GM19238 (cell line): ENCODE measurements around the gene NHLRC3.
"Not testable (repeated sequence)": the region's sequence is repeated elsewhere in the genome, so short reads cannot be mapped to it uniquely, and the experiment has no call there.

Experiments
- DNase-seq: peaks from one replicate; pipeline ENCODE4 v3.0.0; 2011; ENCODE audit warnings: low spot score; ENCODE audit not compliant: insufficient read length

Gene NHLRC3

DNA sequence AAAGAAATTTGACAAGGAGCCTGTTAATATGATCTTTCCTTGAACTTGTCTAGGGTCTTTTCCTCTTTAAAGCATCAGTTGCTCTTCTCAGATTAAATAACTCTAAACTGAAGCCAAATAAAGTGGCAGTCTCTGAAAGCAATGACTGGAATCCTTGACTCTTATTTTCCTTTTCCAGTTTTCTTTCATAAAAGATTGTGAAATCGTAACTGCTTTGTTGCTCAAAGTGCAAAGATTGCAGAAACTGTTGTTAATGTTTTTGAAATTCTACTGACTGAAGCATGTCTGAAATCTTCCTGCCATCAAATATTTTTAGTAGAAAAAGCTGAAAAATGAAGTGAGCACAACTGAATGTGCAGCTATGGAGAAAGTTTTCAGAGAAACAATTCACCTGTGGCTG lies 1.9 kb downstream of the NHLRC3 start:
- DNase-seq: no peak

DNA sequence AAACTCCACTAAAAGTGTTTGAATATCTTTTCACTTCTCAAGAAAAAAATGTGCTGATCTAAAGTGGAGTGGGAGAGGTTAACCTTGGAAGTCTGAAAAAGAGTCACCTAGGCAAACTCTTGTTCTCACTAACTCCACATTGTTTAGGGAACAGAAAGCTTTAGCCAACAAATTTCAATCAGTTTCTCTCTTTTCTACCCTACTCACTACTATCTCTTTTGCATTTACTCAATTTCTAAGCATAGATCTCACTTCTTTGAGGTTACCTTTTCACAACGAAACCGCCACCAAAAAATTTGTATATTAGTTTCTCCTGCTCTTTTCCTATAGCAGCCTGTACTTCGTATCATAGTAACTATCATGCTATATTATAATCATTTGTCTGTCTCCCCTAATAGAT lies 6.3 kb downstream of the NHLRC3 start:
- DNase-seq: no peak

DNA sequence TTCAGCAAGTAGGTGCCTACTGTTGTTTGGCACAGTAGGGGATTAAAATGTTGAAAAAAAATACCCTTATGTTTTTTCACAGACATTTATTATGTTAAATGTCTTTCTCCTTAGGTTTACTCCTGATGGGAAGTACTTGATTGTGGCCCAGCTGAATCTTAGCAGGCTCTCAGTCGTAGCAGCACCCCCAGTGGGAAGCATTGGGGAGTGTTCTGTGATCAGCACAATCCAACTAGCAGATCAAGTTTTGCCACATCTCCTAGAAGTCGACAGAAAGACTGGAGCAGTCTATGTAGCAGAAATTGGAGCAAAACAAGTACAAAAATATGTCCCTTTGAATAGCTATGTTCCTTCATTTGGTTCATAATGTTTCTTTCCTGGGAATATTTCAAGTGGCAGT lies 9.3 kb downstream of the NHLRC3 start:
- no peak for DNase-seq

DNA sequence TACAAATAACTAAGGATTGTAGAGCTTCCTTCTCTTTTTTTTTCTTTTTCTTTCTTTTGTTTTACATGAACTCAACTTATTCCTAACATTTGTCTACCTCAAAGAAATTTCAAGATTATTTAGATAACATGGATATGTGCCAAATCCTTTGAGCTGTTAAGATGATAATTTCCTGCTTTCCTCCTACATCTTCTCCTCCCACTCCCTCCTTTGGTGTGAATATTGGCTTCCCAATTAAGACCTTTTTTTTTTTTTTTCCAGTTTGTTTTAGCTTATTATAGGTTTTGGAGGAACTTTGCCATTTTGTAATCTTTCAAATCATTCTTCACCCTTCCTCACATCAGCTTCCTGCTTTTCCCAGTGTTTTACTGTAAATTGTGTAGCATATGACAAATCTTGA lies 10.6 kb downstream of the NHLRC3 start:
- DNase-seq: no peak

DNA sequence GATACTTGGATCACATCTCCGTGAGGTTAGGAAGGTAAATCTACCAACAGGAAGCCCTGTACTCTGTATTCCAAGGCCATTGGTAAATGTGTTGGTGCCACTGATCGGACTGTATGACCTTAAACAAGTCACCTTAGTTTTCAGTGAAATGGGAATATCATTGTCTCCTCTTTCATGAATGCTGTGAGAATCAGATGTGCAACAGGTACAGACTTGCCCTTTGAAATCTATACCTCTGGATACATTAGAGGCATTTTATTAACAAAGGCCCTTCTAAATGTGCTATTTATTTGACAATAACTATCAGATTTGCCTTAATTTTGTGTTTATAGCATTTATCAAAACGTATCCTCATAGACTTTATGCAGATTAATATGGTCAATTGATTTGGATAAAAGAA lies 11.0 kb downstream of the NHLRC3 start:
- no peak for DNase-seq

DNA sequence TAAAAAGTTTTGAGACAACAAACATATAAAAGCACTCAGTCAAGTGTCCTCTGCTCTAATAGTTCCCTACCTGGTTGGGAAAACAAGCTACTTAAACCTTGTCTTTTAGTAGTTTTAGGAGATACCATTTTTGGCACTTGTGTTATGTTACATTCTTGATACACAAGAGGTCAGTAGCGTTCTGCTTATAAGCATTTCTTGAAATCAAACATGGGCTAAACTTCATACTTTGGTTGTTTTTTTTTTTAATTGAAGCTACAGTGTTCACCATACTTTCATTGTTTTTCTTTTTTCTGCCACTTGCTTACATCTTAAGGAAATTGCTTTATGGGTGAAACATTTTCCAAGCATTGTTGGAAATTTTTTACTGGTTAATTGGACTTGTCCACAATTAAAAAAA lies 12.9 kb downstream of the NHLRC3 start:
- DNase-seq: no peak

DNA sequence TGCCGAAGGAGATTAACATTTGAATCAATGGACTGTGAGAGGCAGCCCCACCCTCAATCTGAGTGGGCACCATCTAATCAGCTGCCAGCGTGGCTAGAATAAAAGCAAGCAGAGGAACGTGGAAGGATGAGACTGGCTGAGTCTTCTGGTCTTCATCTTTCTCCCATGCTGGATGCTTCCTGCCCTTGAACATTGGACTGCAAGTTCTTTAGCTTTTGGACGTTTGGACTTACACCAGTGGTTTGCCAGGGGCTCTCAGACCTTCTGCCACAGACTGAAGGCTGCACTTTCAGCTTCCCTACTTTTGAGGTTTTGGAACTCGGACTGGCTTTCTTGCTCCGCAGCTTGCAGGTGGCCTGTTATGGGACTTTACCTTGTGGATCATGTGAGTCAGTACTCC lies 14.7 kb downstream of the NHLRC3 start:
- no peak for DNase-seq

DNA sequence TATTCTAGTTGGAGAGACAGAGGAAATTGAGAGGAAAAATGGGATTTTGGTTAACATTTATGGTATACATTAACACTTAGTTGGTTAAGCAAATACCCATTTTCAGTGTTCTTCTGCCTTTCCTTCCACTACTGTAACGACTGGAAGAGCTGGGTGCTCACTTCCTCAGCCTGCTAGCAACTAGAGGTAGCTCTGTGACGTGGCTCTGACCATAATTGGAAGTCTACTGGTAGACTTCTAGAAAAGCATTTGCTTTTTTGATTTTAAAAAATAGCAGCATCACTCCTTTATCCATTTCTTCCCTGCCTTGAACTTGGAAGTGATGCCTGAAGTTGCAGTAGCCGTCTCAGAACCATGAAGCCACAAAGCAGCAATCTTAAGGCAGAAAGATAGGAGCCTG lies 15.9 kb downstream of the NHLRC3 start:
- DNase-seq: no peak

DNA sequence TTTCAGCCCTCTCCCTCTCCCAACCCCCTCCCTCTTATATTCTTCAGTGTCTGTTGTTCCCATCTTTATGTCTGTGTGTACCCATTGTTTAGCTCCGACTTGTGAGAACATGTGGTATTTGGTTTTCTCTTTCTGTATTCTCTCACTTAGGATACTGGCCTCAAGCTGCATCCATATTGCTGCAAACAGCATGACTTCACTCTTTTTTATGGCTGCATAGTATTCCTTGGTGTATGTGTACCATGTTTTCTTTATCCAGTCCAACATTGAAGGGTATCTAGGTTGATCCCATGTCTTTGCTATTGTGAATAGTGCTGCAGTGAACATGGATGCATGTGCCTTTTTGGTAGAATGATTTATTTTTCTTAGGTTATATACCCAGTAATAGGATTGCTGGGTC lies 17.8 kb downstream of the NHLRC3 start:
- DNase-seq: no peak

DNA sequence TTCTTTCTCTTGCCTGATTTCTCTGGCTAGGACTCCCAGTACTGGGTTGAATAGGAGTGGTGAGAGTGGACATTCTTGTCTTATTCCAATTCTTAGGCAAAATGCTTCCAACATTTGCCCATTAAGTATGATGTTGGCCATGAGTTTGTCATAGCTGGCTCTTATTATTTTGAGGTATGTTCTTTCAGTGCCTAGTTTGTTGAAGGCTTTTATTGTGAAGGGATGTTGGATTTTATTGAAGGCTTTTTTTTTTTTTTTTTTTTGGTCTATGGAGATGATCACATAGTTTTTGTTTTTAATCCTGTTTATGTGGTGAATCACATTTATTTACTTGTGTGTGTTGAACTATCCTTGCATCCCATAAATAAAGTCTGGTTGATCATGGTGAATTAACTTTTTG lies 19.8 kb downstream of the NHLRC3 start:
- no peak for DNase-seq

DNA sequence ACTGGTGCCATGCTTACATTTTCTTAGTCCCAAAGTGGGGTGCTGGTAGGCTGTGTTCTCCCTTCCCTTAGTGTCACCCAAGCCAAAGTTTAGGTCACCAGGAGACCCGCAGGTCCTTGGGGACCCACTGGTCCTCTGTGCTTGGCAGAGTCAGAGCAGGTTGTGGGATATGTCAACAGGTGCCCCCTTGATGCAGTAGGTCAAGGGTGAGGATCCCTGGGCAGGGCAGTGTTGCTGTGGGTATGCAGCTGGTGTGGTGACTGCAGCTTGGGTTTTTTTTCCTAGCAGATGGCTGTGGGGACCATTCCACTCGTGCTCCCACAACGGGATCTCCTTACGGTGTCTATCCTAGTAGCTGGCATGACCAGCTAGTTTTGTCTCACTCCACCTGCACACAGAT lies 23.7 kb downstream of the NHLRC3 start:
- DNase-seq: no peak

DNA sequence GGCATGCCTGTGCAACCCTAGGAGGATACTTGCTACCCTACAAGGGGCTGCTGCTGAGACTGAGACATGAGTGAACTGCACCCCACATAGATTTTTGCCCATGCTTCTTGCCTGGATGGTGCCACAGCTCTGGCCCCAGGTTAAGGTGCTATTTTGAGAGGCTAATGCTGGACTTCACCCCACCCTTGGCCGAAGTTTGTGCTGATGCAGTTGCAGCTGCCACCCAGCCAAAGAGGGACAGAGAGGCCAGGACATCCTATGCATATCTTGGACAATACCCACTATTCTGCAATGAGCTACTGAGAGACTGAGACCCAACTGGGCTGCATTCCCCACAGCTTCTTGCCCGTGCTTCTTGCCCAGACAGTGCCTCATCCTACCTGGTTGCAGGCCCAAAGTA lies 34.6 kb downstream of the NHLRC3 start:
- DNase-seq: no peak

DNA sequence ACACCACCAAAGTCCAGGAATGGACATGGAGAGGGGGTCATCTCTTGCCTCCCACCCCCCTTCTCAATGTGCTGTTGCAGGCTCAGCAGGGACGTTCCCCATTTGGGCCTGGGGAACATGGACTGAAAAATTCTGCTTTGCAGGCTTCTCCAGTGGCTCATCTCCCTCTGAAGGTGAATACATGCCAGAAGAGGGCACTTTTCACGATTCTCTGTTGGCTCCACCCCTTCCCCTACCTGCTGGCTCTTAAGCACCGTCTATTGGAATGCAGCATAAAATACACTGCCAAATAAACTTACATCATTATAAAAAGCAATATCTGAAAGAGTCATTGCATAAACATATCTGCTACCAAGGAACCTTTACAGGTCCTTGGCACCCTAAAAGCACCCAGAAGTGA lies 35.7 kb downstream of the NHLRC3 start:
- DNase-seq: no peak

DNA sequence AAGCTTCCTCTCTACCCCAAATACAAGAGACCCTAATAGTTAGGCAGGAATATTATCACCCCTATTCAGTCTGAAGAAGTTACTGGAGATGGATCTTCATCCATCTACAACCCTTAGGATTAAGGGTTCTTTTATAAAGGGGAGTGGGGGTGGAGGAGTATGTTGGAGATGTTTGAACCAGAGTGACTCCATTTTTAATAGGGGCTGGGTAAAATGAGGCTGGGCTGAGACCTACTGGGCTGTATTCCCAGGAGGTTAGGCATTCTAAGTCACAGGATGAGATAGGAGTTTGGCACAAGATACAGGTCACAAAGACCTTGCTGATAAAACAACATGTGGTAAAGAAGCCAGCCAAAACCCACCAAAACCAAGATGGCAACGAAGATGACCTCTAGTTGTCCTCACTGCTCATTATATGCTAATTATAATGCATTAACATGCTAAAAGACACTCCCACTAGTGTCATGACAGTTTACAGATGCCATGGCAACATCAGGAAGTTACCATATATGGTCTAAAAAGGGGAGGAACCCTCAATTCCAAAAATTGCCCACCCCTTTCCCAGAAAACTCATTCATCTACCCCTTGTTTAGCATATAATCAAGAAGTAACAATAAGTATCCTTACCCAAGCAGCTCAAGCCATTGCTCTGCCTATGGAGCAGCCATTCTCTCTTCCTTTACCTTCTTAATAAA lies 48.1 kb downstream of the NHLRC3 start:
- DNase-seq: not testable (repeated sequence)

DNA sequence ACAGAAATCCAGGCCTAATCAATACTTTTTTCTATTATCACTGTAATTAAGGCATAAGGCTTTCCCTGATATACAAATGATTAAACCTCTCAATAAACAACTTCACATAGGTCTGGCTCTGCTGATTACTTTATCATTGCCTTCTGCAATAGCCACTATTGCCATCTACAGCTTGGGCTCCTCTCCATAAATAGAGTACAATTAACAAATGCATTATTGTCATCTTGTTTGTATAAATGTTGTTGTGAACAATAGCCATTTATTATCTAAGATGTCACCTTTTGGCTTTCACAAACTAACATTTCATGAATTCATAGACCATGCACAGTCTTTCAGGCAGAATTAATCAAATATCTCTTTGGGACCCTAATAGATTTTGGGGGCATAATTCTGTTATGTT lies 53.3 kb downstream of the NHLRC3 start:
- DNase-seq: no peak

DNA sequence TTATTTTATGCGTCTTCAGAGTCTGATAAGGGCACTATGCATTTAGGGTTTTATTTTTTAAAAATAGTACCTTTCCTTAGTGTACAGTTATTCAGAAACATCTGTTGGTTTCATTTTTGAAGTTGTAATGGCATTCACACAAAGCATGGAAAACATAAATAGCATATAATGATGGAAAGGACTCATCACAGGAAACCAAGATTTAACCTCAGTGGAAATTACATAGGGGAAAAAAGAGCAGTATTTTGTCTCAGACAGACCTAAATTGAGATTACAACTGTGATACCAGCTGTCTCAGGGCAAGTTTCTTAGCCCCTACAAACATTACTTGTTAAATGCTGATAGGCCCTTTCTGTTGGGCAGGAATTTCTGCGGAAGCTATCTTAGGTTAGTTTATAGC lies 57.2 kb downstream of the NHLRC3 start:
- no peak for DNase-seq

DNA sequence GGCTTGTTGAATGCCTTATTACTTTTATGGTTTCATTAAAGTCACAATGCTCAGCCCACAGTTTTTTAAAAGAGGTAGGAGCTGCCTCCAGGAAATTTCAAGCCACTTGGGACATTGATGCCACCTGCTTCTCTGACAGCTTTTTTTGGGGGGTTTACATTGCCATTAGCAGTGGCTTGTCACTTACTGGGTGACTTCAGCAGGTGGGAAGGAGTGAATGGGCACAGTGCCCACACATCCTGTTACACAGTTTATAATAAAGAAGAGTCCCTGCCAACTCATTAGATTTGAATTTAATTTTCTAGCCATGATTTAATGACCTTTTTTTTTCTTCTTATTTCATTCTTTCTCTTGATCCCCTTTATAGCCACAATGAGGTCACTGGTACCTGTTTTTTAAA lies 61.0 kb downstream of the NHLRC3 start:
- no peak for DNase-seq
